T-helper 1 cell treated with Interleukin-12 subunit alpha and Interleukin-12 subunit beta and Interleukin-4 antibody, amounts not matched to agents 30 ng/mL and 1 ng/mL, for 36 hours (primary cell): ENCODE data around the gene CEACAM18. TPM values are rescaled to one million over a fixed set of nuclear protein-coding genes. Genes with fewer than 3 reads are reported as not detected.
"Not testable (repeated sequence)": the region's sequence is repeated elsewhere in the genome, so short reads cannot be mapped to it uniquely, and the experiment has no call there.

Source experiments
- intact Hi-C: fragments of 100-400 bp; cut with micrococcal nuclease; formaldehyde crosslinking; loops from one replicate; pipeline ENCODE4 v1.15.1; 2024
- total RNA-seq: library from RNA; stranded (reverse); gene quantifications from 2 replicates; pipeline ENCODE4 v1.2.3, GENCODE V29; 2022

CEACAM18 gene
- total RNA-seq, 1 donor from 2014 or later = not detected

DNA sequence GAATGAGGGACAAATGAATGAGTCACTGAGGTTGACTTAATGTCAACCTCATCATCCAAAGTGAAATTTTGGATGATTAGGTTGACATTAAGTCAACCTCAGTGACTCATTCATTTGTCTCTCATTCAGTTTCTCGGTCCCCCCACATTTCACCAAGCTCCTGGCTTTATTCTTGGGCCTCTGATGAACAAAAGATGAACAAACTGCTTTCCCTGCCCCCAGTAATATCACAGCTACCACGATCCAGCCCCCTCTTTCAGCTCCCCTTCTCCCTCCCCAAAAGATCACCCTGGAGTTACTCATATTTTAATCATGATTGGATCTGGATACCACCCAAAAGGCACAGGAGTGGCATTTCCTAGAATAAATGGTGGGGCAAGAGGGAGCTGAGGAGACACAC is 10.8 kb downstream of the CEACAM18 start:
- intact Hi-C loops = no loop called here

DNA sequence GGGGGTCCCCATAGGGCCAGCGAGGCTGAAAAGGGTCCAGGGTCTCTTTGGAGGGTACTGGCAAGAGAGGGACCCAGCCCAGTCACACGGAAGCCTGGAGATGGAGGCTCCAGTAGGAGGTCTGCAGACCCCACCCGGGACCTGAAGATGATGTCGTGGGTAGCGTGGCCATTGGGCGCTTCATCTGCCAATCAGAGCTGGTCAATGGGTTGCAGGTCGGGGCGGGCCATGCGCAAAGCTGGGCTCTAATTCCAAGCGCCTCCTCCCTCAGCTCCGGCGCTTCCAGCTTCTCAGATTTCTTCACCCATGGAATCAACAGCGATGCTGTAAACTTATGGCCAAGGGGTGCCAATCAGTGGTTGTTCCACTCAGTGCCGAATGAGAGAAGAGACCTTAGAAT is 12.3 kb downstream of the CEACAM18 start:
- intact Hi-C loops = no loop called here

DNA sequence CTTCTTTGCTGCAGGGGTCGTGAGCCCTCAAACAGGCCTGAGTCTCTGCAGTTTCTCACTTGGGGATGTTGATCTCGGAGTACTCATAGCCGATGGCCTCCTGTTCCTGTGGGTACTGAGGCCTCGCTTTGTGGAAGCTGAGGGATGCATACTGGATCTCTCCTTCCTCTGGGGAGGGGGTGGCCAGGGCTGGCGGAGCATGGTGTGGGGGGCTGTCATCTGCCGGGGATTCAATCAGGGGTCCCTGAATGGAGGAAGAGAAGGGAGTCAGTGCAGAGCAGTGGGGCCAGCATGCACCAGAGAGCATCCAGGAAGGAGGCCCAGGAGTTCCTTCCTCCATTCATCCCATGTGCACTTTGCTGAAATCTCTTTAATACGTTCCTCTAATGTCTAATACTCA is 13.2 kb downstream of the CEACAM18 start:
- intact Hi-C loops = no loop called here

DNA sequence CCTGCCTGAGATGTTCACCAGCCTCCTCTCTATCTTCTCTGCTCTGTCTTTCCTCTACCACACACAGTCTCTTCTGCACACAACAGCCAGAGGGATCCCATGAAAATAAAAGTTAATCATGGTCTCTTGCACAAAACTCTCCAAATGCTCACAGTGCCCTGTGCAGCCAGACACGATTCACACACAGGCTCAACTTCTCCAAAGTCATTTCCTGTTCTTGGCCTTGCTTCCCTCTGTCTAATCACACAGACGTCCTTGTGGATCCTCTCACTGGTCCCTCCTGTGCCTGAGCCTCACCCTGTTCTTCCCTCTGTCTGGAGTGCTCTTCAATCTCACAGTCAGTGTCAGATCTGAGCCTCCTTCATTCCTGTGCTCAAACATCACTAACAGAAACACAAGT is 15.4 kb downstream of the CEACAM18 start:
- intact Hi-C loops = no loop called here

DNA sequence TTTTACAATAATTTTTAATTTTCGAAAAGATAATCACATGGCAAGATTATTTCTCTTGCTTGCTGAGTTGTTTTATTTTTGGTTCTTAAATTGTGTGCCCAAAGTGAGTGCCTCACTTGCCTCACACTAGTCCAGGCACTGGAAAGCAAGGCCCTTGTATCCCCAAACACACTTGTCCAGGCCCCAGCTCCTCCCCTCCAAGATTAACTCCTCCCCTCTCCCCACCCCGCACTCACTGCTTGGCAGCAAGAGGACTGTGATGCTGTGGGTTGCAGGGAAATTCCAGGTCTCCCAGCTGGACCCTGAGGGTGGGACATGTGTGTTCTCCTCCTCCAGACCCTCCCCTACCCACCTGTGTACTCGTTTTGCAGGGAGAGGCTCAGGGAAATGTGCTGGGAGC is 19.3 kb downstream of the CEACAM18 start:
- intact Hi-C loops = no loop called here

DNA sequence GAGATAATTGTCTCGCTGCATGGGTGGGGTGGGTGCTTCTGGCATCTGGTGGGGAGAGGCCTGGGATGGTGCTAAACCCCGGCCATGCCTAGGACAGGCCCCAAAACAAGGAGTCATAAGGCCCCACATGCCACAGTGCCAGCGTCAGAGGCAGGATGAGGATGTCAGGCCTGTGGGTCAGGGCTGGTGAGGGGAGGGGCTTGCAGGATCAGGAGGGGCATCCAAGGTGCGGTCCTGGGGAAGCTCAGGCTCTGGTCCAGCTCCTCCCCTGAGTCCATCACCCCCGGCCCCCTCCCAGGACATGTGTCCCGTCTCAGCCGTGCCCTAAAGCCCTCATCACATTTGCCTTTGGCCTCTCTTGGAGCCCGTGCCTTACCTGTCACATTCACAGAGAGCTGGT is 22.6 kb downstream of the CEACAM18 start:
- intact Hi-C loops = not testable (repeated sequence)

DNA sequence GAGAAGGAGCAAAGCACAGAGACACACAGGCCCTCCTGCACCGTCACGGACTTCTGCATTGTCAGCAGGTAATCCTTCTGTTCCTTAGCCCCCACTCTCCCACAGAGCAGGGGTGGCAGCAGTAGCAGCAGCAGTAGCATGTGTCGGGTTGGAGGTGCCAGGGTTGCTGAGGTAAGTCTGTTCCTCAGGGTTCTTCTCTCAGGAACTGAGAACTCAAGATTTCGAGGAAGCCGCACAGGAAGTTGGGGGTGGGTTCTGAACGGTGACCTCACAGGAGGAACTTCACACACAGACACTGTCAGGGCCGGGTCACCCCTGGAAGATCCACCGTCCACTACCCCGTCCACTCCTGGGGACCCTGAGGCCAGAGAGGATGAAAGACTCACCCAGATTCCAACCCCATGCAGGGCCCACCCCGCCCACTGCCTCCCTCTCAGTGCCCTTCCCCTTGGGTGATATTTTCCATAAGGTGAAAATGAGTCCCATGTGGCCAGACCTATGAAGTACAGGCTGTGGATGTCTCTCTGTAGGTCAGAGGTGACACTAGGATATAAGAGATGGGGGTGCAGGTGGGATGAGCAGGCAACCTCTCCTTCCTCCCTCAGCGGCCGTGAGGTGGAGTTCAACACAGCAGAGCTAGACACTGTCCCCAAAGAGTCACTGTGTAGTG is 23.4 kb downstream of the CEACAM18 start, which contains the start of gene SIGLEC12:
TSS of gene SIGLEC12 (minus strand) at position 207 of the 670 bp plus-strand sequence. CDS start at position 140, 67 bp downstream.
- intact Hi-C loops = no loop called here

DNA sequence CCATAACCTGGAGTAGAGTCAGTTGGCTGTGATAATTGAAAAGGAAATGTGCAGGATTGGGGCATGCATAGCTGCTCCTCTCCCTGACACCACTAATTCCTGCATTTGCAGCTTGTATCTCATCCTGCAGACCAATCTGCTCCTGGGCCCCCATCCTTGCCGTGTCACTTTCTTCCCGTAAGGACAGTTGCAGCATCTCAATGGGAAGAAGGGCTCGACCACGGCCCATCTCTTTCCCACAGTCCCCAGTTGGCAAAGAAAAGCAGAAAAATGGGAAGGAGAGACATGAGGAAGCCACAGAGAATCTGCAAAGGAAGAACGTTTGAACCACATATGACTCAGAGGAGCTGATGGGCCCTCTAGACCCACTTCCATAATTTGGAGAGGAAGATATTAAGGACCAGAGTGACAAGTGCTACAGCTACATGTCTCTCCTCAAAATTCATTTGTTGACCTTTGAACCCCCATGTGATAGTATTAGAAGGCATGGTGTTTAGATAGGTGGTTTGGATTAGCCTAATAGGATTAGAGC is 25.0 kb downstream of the CEACAM18 start:
- intact Hi-C loops = no loop called here

DNA sequence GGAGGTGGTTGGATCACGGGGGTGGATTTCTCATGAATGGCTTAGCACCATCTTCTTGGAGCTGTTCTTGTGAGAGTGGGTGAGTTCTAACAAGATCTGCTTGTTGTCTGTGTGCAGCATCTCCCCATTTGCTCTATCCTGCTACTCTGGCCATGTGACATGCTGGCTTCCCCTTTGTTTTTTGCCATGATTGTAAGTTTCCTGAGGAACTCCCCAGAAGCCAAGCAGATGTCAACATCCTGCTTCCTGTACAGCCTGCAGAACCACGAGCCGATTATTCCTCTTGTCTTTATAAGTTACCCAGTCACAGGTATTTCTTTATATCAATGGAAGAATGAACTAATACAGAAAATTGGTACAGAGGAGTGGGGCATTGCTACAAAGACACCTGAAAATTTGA is 25.6 kb downstream of the CEACAM18 start:
- intact Hi-C loops = no loop called here

DNA sequence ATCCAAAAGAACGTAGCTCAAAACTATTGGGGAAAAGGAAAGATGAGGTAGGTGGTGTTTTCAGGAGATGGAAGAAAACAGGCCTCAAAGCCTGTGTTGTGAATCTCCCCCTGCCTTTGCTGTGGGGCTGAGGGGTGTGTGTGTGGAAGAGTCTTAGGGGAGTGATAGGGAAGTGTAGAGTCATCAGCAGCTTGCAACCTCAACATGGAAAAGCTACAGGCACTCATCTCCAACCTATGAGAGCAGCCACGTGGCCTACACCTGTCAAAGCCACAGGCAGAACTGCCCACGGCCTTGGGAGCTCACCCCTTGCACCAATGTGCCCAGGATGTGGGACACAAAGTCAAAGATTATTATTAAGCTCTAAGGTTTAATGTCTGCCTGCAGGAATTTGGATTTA is 27.6 kb downstream of the CEACAM18 start:
- intact Hi-C loops = no loop called here

DNA sequence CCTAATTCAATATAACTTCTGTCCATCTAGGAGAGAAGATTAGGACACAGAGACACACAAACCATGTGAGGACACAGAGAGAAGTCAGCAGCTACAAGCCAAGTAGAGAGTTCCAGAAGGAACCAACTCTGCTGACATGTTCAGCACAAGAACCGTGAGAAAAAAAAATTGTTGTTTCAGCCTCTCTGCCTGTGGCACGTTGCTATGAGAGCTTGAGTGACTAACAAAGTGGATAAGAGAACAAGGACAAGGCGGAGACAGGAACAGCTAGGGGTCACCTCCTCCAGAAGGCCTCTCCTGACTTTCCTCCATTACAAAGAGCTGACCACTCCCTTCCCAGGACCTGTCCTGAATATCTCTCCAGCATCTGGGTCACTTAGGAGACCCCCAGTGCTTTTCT is 28.9 kb downstream of the CEACAM18 start:
- intact Hi-C loops = no loop called here

DNA sequence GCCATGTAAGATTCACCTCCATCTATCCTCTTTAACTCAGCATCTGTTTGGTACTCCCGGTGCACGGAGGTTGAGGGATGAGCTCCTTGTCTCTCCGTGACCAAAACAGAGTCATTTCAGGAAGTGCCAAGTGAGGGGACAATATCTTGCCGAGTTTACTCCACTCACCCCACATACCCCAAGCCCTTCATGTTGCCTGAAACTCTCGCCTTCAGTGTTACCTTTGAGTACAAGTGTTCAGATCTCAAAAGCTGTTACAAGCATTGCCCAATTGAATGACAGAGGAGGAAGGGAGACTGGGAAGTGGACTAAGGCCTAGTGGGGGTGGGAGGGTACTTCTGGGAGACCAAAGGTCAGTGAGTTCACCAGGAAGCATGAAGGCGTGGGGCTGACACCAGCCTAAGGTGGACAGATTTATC is 29.3 kb downstream of the CEACAM18 start:
- intact Hi-C loops = no loop called here

DNA sequence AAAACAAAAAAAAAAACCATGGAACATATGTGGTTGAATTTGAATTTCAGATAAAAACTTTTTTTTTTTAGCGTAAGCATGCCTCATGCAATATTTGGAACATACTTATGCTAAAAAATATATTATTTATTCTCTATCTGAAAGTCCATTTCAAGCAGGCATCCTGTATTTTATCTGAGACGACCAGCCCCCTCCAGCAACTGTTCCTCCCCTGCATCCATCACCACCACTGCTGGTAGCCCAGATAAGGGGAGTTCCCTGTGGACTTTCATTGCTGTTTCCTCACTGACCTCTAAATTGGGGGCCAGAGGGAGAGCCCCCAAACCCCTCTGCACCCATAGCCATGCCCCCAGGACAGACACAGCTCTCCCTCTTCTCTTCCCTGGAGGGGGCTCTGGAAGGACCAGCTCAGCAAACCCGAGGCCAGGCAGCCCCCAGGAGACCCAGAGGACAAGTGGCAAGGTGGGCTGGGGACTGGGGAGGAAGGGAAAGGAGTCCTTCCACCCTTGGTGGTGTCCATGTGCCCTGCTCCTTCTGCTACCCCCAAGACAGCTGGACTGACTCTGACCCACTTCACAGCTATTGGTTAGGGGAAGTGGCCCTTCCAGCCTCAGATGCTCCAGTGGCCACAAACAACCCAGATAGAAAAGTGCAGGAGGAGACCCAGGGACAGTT is 29.9 kb downstream of the CEACAM18 start:
- intact Hi-C loops = no loop called here

DNA sequence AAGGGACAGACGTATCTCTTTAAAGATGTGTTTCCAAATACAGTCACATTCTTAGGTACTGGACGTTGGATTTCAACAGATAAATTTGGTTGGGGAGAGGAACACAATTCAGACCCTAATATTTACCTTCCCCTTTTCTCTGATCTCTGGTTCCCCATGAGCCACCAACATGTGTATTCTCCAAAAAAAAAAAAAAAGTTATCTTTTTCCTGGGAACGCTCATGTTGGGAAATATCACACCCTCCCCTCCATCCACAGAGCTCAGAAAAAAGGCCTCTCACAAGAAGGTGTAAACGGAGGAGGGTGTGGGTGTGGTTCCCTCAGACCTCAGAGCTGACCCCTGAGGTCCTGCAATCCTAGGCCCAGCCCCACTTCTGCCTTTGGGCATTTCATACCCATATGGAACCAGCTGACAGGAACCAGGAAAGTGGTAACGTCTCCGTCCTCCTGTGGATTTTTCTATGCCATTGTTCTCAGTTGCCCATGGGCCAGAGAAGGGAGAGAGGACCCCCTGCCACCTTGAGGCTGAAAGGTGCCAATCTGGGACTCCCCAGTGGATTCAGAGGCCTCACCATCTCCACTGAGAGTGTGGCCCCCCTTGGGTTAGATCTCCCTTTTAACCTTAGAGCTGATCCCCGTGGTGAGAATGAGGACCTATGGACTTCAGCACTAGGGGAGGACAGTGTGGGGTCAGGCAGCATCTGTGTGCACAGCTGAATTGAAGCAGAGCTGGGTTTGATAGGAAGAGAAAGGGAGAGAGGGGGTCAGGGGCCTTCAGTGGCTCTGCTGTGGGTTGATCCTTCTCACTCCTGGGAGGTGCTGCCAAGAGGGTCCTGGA is 31.7 kb downstream of the CEACAM18 start:
- intact Hi-C loops = loop anchor here (10.0 kb wide), 2 partner anchors 115 to 355 kb away; partner anchors contain the start of gene C19orf84

DNA sequence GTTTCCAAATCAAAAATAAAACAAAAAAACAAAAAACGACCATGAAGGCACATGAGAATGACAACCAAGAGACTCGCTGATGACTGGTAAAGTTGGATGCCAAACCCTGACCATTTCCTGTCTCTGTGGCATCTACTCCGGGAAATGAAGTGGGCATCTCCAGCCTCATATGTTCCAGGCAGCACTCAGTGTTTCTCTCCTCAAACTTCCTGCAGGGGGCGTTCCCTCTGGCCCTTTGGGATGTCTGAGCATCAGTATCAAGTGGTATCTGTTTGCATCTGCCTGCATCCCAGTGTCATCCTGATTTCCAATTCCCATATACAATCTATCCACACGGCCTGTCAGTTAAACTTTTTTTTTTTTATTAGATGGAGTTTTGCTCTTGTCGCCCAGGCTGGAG is 33.0 kb downstream of the CEACAM18 start:
- intact Hi-C loops = loop anchor here (10.0 kb wide), 2 partner anchors 117 to 357 kb away; partner anchors contain the start of gene C19orf84

DNA sequence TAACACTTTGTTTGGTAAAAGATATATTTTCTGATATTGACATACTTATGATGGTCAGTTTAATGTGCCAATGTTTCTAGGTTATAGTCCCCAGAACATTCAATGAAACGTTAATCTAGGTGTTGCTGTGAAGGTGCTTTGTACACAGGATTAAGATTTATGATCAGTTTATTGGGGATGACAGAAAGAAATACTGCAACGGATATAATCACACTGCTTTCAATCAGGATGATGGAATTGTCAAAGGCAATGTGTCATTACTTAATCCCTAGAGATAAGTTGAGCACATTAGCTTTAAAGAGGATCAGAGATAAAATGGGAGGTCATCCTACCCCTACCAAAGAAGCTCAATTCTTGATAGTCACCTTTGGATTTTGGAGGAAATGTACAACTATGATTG is 35.6 kb downstream of the CEACAM18 start:
- intact Hi-C loops = loop anchor here (10.0 kb wide), 2 partner anchors 119 to 359 kb away; partner anchors contain the start of gene C19orf84

DNA sequence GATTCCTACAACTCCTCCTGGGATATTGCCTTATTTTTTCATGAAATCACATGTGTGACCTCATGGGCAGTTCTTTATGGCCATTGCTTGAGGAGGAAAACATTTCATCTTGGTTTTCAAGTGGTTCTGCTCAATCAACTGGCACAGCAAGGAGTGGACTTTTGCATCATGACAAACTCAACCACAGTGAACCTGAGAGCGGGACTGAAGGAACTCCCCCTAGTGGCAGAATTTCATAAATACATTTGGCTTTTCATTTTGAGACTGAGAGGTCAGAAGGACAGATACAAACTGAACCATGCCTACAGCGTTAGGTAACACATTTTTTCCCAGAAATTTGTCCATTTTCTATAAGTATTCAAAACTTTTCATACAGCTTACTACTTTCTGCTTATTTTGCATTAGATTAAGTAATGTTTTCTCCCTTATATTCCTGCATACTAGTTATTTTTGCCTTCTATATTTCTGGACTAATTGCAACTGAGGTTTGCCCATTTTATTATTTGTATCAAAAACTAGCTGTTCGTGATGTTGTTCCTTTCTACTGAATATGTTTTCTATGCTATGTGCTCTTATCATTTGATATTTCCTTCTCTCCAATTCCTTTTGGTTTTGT is 36.6 kb downstream of the CEACAM18 start:
- intact Hi-C loops = loop anchor here (1.0 to 10.0 kb wide), 5 partner anchors 42 to 360 kb away; partner anchors contain the start of gene C19orf84

DNA sequence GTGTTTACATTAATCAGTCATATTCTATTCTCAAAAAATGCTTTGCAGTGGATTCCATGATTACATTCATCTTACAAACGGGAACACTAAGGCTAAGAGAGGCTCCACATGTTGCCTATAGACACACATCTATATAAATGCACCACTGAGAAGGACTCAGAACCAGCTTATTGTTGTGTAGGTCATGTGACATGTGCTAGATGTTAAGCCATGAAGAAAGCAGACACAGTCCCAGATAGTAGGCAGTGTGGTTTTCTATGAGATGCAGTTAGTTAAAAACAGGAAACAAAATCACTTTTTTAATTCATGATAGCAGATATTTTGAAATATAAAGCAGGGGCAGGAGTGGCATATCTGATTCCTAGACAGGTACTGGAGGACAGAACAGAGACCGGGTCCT is 42.4 kb downstream of the CEACAM18 start:
- intact Hi-C loops = no loop called here

DNA sequence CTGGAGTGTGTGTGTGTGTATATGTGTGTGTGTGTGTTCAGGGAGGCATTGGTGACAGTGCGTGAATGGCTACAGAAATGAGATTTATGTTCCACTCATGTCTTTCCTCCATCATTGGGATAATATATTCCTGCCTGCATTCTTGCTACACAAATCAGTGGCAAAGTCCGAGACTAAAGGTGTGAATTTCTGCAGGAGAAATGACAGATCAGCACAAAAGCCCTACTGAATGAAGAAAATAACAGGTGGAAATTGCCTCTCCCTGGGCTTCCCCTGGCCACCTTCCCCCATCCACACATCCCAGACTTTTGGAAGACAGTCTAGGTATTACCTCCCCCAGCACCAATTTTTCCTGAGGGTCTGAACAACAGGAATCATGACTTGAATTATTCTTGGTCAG is 43.0 kb downstream of the CEACAM18 start:
- intact Hi-C loops = no loop called here

DNA sequence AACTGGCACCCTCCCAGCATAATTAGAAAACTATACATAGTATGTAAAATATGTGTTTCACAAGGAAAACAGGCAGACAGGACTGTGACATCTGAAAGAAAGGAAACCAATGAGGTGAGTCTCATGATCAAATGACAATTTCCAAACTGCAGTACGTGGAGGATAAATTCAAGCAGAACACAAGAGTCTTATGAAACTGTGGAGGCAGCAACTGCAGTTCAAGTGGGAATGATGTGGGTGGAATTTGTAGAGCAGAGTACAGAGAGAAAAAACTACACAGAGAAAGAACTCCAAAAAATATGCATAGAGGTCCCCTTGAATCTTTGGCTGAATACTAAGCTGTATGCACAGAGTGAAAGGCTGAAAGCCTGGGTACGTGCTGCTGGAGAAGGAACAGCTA is 43.4 kb downstream of the CEACAM18 start:
- intact Hi-C loops = no loop called here

DNA sequence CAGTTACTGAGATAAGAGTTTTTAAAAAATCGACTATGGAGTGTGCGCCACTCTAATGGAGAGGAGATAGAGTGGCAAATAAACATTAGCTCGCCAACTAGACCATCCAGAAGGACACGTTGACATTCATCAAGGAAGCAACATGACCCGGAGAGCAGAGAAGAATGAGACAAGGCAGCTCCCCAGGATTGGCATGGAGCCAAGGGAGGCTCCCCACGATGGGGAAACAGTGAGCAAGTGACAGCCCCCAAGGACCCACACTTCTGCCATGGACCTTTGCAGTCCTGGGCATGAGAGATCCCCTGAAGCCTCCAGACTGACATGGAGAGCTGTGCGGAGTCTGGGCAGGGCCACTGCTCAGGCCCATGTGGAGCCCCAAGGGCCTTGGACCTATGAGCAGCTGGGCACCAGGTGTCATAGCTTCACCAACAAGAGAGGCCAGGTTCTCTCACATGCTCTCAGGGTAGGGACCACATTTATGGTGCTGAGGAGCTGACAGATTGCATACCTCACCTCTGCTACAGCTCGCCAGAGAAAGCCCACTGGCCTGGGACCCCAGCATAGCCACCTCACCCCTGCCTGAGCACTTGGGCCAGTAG is 46.4 kb downstream of the CEACAM18 start:
- intact Hi-C loops = no loop called here
